RWPE1 (cell line): Measurements from ENCODE around the gene MOSMO.
"Not testable (repeated sequence)": the region's sequence is repeated elsewhere in the genome, so short reads cannot be mapped to it uniquely, and the experiment has no call there.

Experiments
- CTCF ChIA-PET: fragments of 350-600 bp; sonication (Branson Sonifier 250); formaldehyde crosslinking; extraction: SDS; loops from one replicate; lab custom pipeline; 2021; lab: Yijun Ruan, JAX
- POLR2A ChIA-PET: fragments of 400-600 bp; formaldehyde crosslinking; extraction: SDS; loops from one replicate; lab custom pipeline; 2020; ENCODE audit warnings: antibody characterized with exemption; ENCODE audit not compliant: low non-redundant PET; lab: Yijun Ruan, JAX
- DNase-seq: peaks from one replicate; pipeline ENCODE4 v3.0.0; 2012; ENCODE audit warnings: low spot score
- H3K27ac ChIP-seq: fragments of 450-650 bp; 2 replicates; pipeline ENCODE4 v1.5.1; 2017
- CTCF ChIP-seq: fragments of 450-650 bp; conservative IDR thresholded peaks from 2 replicates; pipeline ENCODE4 v1.5.1; 2017; ENCODE audit warnings: low read depth, mild to moderate bottlenecking

MOSMO gene

GRCh38 chr16:21996923-21997696 is 10.8 kb upstream of the MOSMO start:
- no peak for TF ChIP-seq CTCF
- no peak for DNase-seq
- ChIA-PET CTCF (interaction anchor here (2.7 kb wide), 1 partner anchor 81 kb away, joined by 13 read pairs; no protein-coding TSS in a partner anchor), POLR2A (no interaction called here)
- no peak overlapping the region for H3K27ac ChIP-seq

- ChIA-PET POLR2A (interaction anchor here (0.6 kb wide), 1 partner anchor 73 kb away, joined by 3 read pairs; no protein-coding TSS in a partner anchor), CTCF (interaction anchor here (1.6 to 2.7 kb wide), 2 partner anchors 80 to 101 kb away, joined by 6 to 13 read pairs; no protein-coding TSS in a partner anchor)
- no peak for TF ChIP-seq CTCF
- no peak overlapping the region for H3K27ac ChIP-seq
- DNase-seq: no peak
Observed at GRCh38 chr16:21997697-21998480, 10.0 kb upstream of the MOSMO start.

- H3K27ac ChIP-seq: no peak overlapping the region
- no peak for TF ChIP-seq CTCF
- ChIA-PET CTCF (interaction anchor here (0.6 to 3.4 kb wide), 4 partner anchors 11 to 97 kb away, joined by 3 to 47 read pairs (median 10); no protein-coding TSS in a partner anchor), POLR2A (no interaction called here)
- DNase-seq: peak; percentile 78
Observed at GRCh38 chr16:22001591-22001990, 6.3 kb upstream of the MOSMO start.

GRCh38 chr16:22002047-22002446 is 5.9 kb upstream of the MOSMO start:
- DNase-seq, H3K27ac ChIP-seq, POLR2A ChIA-PET: not testable (repeated sequence)
- CTCF ChIA-PET: interaction anchor here (0.6 to 3.4 kb wide), 6 partner anchors 12 to 274 kb away, joined by 3 to 47 read pairs (median 4); no protein-coding TSS in a partner anchor

- CTCF ChIA-PET: interaction anchor here (2.1 kb wide), 1 partner anchor 75 kb away, joined by 11 read pairs; no protein-coding TSS in a partner anchor
- POLR2A ChIA-PET: no interaction called here
Observed at GRCh38 chr16:22003195-22003594, 4.7 kb upstream of the MOSMO start.

GRCh38 chr16:22004341-22004740 is 3.6 kb upstream of the MOSMO start:
- no peak for TF ChIP-seq CTCF
- CTCF ChIA-PET: interaction anchor here (0.7 to 2.1 kb wide), 2 partner anchors 73 to 95 kb away, joined by 7 to 11 read pairs; no protein-coding TSS in a partner anchor
- no peak for DNase-seq
- POLR2A ChIA-PET: no interaction called here
- H3K27ac ChIP-seq: no peak overlapping the region

More at GRCh38 chr16:22003195-22003594, 4.7 kb upstream of the MOSMO start:
- TF ChIP-seq CTCF: no peak
- DNase-seq: no peak
- H3K27ac ChIP-seq: no peak overlapping the region
